T1000 (cell line): ENCODE data around the gene NAV2.
"Not testable (repeated sequence)": the region's sequence is repeated elsewhere in the genome, so short reads cannot be mapped to it uniquely, and the experiment has no call there.

Experiments used
- DNase-seq: peaks from one replicate; lab custom pipeline; 2025; ENCODE audit warnings: mixed read lengths; lab: John Stamatoyannopoulos, UW

NAV2 gene

DNA sequence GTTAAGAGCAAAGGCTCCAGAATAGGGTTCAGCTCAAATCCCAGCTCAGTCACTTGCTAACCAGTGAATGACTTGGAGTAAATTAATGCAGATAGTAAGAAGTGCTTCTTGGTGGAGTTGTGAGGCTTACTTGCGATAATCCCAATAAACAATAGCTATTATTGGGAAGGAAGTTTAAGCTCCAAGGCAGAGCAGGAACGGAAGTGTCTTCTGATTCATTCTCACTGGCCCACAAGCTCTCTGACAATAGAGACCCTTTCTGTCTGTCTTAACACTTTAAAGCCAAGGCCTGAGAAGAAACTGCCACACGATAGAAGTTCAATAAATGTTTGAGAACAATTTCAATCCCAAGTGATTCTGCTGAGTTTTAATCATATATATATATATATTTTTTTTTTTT is 292.2 kb downstream of the NAV2 start:
- no peak for DNase-seq

GRCh38 chr11:20005747-20006146 is 293.1 kb downstream of the NAV2 start:
- DNase-seq, result no peak

DNA sequence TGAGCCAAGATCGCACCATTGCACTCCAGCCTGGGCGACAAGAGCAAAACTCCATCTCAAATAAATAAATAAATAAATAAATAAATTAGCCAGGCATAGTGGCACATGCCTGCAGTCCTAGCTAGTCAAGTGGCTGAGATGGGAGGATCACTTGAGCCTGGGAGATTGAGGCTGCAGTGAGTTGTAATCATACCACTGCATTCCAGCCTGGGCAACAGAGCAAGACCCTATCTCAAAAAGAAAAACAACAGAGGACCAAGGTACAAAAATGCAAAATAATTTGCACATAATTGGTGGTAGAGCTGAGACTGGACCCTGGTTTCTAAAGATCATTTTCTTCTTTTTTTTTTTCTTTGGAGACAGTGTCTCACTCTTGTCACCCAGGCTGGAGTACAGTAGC is 294.0 kb downstream of the NAV2 start:
- DNase-seq, result not testable (repeated sequence)

DNA sequence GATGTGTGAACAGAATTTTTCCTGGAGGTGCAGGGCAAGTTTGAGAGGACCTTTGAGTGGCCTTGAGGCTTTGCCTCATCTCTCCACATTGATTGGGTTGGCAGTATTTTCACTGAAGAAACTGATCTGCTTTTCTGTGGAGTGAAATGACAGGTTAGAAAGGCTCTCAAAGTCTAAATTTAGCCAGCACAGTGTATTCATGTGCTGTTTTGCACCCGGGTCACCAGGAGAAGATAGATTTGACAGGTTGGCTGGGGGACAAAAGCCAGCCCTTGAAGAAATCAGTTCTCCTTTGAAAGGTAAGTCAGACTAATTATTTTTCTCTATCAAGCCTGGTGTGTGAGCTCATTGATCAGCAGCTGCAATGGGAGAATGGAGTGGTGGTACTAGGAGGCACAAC is 294.7 kb downstream of the NAV2 start:
- no peak for DNase-seq

DNA sequence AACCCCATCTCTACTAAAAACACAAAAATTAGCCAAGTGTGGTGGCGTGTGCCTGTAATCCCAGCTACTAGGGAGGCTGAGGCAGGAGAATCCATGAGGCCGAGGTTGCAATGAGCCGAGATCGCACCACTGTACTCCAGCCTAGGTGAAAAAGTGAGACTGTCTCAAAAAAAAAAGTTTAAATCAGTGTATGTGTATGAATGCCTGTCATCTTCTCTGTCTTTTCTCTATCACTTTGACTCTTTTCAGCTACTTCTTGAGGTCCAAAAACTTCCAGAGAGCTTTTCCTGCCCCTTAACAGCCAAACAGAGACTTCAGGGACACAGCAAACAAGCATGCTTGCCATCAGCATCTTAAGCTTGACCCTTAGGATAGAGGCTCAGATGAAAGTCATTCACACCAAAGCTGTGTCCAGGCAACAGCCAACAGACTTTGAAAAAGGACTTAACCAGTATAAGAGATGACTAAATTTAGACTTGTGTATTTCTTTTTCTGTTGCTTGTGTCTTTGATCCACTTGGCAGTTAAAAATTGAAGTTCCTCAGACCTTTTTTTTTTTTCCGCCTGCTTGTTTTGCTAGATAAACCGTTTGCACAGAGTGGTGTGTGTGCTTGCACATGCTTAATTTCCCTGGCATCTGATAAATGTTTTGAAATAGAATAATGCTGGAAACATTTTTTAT is 295.7 kb downstream of the NAV2 start:
- DNase-seq, result no peak

DNA sequence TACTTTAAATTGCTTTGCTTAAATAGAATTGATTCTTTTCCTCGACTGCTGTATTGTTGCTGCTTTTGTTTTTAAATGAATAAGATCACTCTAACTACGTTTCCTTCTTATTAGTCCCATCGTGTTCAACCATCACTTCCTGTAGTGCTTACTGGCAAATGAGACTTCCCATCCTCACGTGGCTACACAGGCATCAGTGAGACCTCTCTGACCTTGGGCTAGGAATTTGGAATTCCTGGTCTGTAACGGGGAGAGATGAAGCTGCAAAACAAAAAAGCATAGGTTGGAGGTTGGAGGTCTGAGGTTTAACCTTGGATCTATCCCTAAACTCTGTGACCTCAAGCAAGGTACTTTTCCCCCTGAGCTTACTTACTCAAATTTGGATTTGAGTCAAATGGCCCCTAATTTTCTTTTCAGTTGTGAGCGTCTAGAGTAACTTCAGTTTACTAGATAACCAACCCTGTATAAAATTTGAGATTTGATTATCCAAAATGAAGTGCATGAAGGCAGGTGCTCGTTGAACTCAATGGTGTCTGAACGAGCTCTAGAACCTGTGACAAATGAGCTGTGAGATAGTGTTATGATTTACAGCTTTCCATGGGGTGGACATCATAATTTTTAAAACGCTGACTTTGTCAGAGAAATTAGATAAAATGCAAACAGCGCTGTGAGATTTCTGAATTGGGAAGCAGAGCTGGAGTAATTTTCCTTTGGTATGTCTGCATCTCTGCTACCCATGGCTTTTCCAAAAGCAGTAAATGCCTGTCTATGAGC is 296.4 kb downstream of the NAV2 start:
- no peak for DNase-seq

GRCh38 chr11:20010156-20010850 is 297.7 kb downstream of the NAV2 start:
- no peak for DNase-seq

GRCh38 chr11:20010851-20011225 is 298.2 kb downstream of the NAV2 start:
- no peak for DNase-seq

DNA sequence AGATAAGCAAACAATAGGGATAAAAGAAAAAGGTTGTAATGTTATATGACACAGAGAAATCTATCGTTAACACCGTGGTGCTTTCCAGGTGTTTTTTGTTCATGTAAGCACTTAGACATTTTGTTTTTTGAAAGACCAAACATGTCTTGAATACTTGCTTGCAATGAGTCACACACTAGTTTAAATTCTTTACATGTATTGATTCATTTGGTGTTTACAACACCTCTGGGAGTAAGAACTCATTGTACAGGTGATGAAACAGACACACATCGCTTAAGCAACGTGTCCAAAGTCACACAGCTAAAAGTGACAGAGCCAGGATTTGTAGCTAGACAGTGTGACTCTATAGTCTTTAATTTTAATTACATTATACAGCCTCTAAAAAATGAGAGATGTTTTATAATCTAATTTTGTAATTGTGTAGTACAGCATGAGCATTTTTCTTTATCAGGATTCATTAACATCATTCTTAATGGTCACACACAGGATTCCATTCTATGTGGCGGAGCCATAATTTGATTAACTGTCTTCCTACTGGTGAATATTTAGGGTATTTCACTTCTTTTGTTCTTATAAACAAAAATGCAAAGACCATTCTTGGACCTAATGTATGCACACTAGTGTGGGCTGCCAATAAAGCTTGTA is 298.8 kb downstream of the NAV2 start:
- no peak for DNase-seq

GRCh38 chr11:20013346-20014066 is 300.9 kb downstream of the NAV2 start:
- DNase-seq, result no peak

- no peak for DNase-seq
These were observed 301.4 kb downstream of the NAV2 start for GRCh38 chr11:20014067-20014402.

DNA sequence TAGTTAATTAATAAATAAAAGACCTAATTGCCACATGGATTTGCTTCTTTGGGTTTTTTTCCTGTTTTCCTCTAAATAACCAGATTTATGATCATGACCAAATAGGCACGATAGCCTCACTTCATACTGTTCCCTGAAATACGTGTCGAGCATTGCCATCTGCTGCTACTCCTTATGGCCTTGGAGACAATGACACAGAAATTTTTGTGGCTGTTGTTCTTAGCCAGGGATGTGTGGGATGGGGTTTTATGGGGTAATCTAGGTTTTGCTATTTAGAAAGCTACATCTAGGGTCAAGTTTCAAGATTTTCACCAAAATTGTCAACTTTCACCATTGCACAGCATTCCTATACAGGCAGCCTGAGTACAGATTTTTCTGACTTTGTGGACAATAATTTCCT is 302.5 kb downstream of the NAV2 start:
- no peak for DNase-seq

- DNase-seq, result no peak
These were observed 303.1 kb downstream of the NAV2 start for GRCh38 chr11:20015529-20016427.

- no peak for DNase-seq
These were observed 303.9 kb downstream of the NAV2 start for GRCh38 chr11:20016526-20016925.

DNA sequence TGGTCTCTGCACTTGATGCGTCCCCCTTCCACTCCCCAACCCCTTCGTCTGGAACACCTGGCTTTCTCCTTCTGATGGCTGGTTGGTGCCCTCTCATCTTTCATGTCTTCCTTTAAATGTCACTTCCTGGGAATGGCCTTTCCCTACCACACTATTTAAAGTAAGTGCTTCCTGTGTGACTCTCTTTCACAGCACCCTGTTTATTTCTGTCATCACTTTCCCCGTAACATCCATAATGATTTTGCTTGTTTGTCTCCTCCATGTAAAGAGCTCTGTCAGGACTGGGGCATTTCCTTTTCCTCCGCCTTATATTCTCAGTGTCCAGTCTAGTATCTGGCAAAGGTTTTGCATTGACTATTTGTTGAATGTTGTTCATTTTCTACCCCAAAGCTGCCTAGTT is 304.7 kb downstream of the NAV2 start:
- no peak for DNase-seq

DNA sequence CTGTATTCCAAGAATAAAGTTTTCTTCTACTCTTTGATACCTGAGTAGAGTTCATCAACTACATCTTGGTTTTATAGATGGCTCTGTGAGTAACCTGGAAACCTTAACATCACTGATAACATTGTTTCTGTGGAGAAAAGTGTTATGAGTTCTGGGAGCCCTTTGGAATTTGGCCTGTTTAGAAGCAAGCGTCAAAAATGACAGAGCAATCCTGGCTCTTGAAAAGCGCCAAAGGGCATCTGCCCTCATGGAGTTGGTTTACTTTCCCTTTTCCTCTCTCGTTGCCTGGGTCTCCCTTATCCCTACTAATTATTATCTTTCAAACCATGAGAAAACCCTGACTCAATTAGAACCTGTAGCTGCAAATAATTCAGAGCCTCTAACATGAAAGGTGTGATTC is 307.6 kb downstream of the NAV2 start:
- no peak for DNase-seq

GRCh38 chr11:20020716-20021115 is 308.1 kb downstream of the NAV2 start:
- no peak for DNase-seq

GRCh38 chr11:20021212-20021611 is 308.6 kb downstream of the NAV2 start:
- no peak for DNase-seq

DNA sequence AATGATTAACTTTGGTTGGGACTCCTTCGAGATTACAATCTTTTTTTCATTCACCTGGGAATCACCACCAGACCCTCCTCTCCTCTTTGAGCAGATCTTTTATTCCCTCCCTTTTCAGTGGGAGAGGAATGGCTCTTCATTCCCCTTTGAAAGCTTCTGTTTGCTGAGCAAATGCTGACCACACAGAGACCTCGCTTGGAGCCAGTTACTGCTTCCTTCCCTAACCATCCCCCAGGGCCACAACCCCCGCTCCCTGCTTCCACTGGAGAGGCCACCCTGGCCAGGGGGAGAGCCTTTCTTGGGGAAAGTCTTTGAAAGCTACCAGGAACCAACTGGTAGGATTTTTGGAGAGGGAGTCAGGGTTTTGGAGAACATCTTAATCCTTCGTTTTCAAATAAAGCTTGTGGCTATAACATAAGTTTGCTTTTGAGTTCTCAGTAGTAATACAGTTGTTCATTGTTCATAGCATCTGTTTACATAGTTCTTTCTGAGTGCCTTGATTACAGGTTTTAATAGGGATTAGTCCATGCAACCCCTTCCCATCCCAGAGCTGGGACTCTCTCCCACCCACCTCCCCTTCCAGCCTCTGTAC is 309.2 kb downstream of the NAV2 start:
- no peak for DNase-seq

GRCh38 chr11:20022363-20023081 is 309.9 kb downstream of the NAV2 start:
- DNase-seq, result no peak
